SK-N-SH treated with all-trans-retinoic acid at 6 μM for 48 hours (cell line): ENCODE data around the gene ADCYAP1R1.

ENCODE experiments used
- ATAC-seq: fragments of 200-7000 bp; cut with Tn5 transposase; 3 replicates; pipeline ENCODE4 v1.9.1; 2020; ENCODE audit warnings: mild to moderate bottlenecking, moderate library complexity
- ARNTL ChIP-seq: fragments of 450-650 bp; formaldehyde crosslinking; IDR thresholded peaks from 2 replicates; pipeline ENCODE4 v1.5.0; 2020; ENCODE audit warnings: low read depth, mild to moderate bottlenecking, moderate library complexity, borderline replicate concordance
- CSDC2 ChIP-seq: fragments of 250-450 bp; sonication (Bioruptor Pico); IDR thresholded peaks from 2 replicates; pipeline ENCODE4 v1.5.0; 2020; ENCODE audit warnings: mild to moderate bottlenecking, moderate library complexity
- ESRRG ChIP-seq: fragments of 250-450 bp; sonication (Bioruptor Pico); IDR thresholded peaks from 2 replicates; pipeline ENCODE4 v1.6.1; 2021; ENCODE audit warnings: mild to moderate bottlenecking
- GLIS3 ChIP-seq: fragments of 250-450 bp; sonication (Bioruptor Pico); IDR thresholded peaks from 2 replicates; pipeline ENCODE4 v1.5.0; 2020; ENCODE audit warnings: mild to moderate bottlenecking, moderate library complexity
- ISL1 ChIP-seq: fragments of 250-450 bp; sonication (Bioruptor Pico); IDR thresholded peaks from 2 replicates; pipeline ENCODE4 v2.1.2; 2022; ENCODE audit warnings: mild to moderate bottlenecking, moderate library complexity
- OSR1 ChIP-seq: fragments of 250-450 bp; sonication (Bioruptor Pico); IDR thresholded peaks from 2 replicates; pipeline ENCODE4 v1.8.0; 2022; ENCODE audit warnings: moderate library complexity, mild to moderate bottlenecking, inconsistent platforms
- PPARA ChIP-seq: fragments of 250-450 bp; sonication (Bioruptor Pico); IDR thresholded peaks from 2 replicates; pipeline ENCODE4 v1.5.0; 2020; ENCODE audit warnings: mild to moderate bottlenecking, borderline replicate concordance
- RARB ChIP-seq: fragments of 250-450 bp; sonication (Bioruptor Pico); IDR thresholded peaks from 2 replicates; pipeline ENCODE4 v1.8.0; 2021; ENCODE audit warnings: mild to moderate bottlenecking, moderate library complexity
- TCF4 ChIP-seq: fragments of 250-450 bp; sonication (Bioruptor Pico); IDR thresholded peaks from 2 replicates; pipeline ENCODE4 v1.8.0; 2021; ENCODE audit warnings: mild to moderate bottlenecking, moderate library complexity, borderline replicate concordance
- TOX ChIP-seq: fragments of 250-450 bp; sonication (Bioruptor Pico); IDR thresholded peaks from 2 replicates; pipeline ENCODE4 v1.8.0; 2021; ENCODE audit warnings: mild to moderate bottlenecking, moderate library complexity, borderline replicate concordance
- ZC3H10 ChIP-seq: fragments of 250-450 bp; sonication (Bioruptor Pico); IDR thresholded peaks from 2 replicates; pipeline ENCODE4 v1.5.1; 2021; ENCODE audit warnings: mild to moderate bottlenecking, moderate library complexity
- ZFP3 ChIP-seq: fragments of 250-450 bp; sonication (Bioruptor Pico); IDR thresholded peaks from 2 replicates; pipeline ENCODE4 v1.5.0; 2020; ENCODE audit warnings: mild to moderate bottlenecking, moderate library complexity
- ZFP30 ChIP-seq: fragments of 450-650 bp; formaldehyde crosslinking; IDR thresholded peaks from 2 replicates; pipeline ENCODE4 v1.5.0; 2022; ENCODE audit warnings: mild to moderate bottlenecking, moderate library complexity
- ZNF565 ChIP-seq: fragments of 450-650 bp; formaldehyde crosslinking; conservative IDR thresholded peaks from 2 replicates; pipeline ENCODE4 v1.5.0; 2020; ENCODE audit warnings: low read depth, mild to moderate bottlenecking, moderate library complexity
- ZNF70 ChIP-seq: fragments of 450-650 bp; formaldehyde crosslinking; IDR thresholded peaks from 2 replicates; pipeline ENCODE4 v1.5.0; 2020; ENCODE audit warnings: mild to moderate bottlenecking, moderate library complexity
- ZNF8 ChIP-seq: fragments of 450-650 bp; formaldehyde crosslinking; IDR thresholded peaks from 2 replicates; pipeline ENCODE4 v1.5.0; 2020; ENCODE audit warnings: mild to moderate bottlenecking, moderate library complexity
- TF ChIP-seq, protein P1 (sequence below): fragments of 250-450 bp; sonication (Bioruptor Pico); IDR thresholded peaks from 2 replicates; pipeline ENCODE4 v1.5.1; 2020; ENCODE audit warnings: low read depth, mild to moderate bottlenecking, moderate library complexity
- TF ChIP-seq, protein P2 (sequence below): fragments of 250-450 bp; sonication (Bioruptor Pico); IDR thresholded peaks from 2 replicates; pipeline ENCODE4 v1.5.0; 2020; ENCODE audit warnings: mild to moderate bottlenecking, moderate library complexity
- TF ChIP-seq, protein P3 (sequence below): fragments of 250-450 bp; sonication (Bioruptor Pico); IDR thresholded peaks from 2 replicates; pipeline ENCODE4 v1.5.1; 2021; ENCODE audit warnings: mild to moderate bottlenecking, moderate library complexity
- TF ChIP-seq, protein P4 (sequence below): fragments of 250-450 bp; sonication (Bioruptor Pico); IDR thresholded peaks from 2 replicates; pipeline ENCODE4 v1.8.0; 2020; ENCODE audit warnings: mild to moderate bottlenecking, moderate library complexity, borderline replicate concordance
- TF ChIP-seq, protein P5 (sequence below): fragments of 250-450 bp; sonication (Bioruptor Pico); IDR thresholded peaks from 2 replicates; pipeline ENCODE4 v1.8.0; 2021; ENCODE audit warnings: low read depth, mild to moderate bottlenecking, moderate library complexity, borderline replicate concordance

The ADCYAP1R1 gene

DNA sequence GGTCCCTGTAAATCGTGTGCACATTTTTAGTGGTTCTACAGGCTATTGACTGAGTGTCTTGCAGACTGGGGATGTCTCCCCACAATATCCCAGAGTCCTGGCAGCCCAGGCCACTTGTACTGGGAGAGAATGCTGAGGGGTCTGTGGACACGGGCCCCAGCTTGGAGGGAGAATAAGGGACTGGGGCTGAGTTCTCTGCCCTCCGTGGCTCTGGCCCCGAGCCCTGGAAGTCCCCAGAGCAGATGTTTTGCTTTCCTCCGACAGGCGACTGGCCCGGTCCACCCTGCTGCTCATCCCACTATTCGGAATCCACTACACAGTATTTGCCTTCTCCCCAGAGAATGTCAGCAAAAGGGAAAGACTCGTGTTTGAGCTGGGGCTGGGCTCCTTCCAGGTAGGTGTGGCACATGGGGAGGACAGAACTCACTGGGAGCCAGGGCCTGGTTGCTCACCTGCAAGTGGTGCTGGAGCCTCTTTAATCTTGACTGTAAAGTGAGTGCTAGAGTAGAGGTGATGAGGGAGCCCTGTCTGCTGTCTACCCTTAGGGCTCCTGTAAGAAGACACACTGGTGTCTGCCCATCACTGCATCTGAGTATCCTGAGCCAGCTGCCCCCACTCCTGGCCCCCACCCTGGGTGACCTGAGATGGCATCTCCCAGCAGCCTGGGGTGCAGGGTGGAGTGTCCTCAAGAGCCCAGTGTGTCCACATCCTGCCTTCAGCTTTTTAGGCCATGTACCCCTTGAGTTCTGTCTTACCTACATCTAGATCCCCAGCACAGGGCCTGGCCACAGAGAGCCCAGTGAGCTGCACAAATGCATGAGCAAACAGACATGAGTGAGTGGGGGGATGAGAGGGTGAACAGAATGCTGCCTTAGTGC lies 51.1 kb downstream of the ADCYAP1R1 start:
- TF ChIP-seq ESRRG (CRISPR knock-in tag) (no peak), CSDC2 (CRISPR knock-in tag) (no peak), ZFP30 (CRISPR knock-in tag) (no peak), RARB (CRISPR knock-in tag) (no peak), ZNF565 (CRISPR knock-in tag) (no peak), TOX (CRISPR knock-in tag) (no peak), ISL1 (no peak), ZFP3 (no peak), GLIS3 (CRISPR knock-in tag) (no peak), TCF4 (CRISPR knock-in tag) (no peak)
- TF ChIP-seq, protein P1, sequence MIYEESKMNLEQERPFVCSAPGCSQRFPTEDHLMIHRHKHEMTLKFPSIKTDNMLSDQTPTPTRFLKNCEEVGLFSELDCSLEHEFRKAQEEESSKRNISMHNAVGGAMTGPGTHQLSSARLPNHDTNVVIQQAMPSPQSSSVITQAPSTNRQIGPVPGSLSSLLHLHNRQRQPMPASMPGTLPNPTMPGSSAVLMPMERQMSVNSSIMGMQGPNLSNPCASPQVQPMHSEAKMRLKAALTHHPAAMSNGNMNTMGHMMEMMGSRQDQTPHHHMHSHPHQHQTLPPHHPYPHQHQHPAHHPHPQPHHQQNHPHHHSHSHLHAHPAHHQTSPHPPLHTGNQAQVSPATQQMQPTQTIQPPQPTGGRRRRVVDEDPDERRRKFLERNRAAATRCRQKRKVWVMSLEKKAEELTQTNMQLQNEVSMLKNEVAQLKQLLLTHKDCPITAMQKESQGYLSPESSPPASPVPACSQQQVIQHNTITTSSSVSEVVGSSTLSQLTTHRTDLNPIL: no peak
- TF ChIP-seq, protein P2, sequence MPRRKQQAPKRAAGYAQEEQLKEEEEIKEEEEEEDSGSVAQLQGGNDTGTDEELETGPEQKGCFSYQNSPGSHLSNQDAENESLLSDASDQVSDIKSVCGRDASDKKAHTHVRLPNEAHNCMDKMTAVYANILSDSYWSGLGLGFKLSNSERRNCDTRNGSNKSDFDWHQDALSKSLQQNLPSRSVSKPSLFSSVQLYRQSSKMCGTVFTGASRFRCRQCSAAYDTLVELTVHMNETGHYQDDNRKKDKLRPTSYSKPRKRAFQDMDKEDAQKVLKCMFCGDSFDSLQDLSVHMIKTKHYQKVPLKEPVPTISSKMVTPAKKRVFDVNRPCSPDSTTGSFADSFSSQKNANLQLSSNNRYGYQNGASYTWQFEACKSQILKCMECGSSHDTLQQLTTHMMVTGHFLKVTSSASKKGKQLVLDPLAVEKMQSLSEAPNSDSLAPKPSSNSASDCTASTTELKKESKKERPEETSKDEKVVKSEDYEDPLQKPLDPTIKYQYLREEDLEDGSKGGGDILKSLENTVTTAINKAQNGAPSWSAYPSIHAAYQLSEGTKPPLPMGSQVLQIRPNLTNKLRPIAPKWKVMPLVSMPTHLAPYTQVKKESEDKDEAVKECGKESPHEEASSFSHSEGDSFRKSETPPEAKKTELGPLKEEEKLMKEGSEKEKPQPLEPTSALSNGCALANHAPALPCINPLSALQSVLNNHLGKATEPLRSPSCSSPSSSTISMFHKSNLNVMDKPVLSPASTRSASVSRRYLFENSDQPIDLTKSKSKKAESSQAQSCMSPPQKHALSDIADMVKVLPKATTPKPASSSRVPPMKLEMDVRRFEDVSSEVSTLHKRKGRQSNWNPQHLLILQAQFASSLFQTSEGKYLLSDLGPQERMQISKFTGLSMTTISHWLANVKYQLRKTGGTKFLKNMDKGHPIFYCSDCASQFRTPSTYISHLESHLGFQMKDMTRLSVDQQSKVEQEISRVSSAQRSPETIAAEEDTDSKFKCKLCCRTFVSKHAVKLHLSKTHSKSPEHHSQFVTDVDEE (CRISPR knock-in tag): no peak
- TF ChIP-seq, protein P3, sequence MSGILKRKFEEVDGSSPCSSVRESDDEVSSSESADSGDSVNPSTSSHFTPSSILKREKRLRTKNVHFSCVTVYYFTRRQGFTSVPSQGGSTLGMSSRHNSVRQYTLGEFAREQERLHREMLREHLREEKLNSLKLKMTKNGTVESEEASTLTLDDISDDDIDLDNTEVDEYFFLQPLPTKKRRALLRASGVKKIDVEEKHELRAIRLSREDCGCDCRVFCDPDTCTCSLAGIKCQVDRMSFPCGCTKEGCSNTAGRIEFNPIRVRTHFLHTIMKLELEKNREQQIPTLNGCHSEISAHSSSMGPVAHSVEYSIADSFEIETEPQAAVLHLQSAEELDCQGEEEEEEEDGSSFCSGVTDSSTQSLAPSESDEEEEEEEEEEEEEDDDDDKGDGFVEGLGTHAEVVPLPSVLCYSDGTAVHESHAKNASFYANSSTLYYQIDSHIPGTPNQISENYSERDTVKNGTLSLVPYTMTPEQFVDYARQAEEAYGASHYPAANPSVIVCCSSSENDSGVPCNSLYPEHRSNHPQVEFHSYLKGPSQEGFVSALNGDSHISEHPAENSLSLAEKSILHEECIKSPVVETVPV (CRISPR knock-in tag): no peak
- TF ChIP-seq, all 23 proteins: peak for 0
- no peak for ATAC-seq

DNA sequence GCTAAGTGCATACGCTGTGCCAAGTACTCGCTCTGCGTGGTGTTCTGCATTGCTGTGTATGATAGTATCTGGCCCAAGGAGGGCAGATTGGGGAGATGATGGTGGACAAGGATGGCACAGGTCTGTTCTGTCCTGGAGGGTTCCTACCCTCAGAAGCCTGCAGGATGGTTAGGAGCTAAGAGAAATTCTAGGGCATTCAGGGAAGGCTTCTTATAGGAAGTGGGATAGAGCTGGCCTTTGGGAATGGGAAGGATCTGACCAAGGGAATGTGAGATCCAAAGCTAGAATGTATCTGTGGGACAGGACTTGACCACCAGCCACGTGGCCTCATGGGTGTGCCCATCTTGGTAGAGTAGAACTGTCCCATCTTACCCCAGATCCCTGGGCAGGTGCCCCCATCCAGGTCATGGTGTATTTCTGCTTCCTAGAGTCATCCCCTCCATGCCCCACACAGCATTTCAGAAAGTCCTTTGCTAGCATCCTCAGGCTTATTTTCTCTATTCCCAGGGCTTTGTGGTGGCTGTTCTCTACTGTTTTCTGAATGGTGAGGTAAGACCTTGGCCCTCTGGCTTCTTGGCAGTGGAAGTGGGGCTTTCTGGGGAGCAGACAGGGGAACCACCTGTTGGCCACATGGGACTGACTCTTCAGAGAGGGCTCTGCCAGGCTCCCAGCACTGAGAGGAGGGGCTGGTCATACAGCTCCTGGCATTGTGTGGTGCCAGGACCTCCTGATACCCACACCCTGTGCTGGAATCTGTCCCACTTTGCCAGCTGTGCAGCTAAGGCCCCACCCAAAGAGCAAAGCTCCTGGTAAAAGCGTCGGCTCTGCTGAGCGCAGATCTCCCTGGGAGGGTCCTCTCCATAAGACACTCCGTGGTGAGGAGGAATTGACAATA lies 52.5 kb downstream of the ADCYAP1R1 start:
- no peak for ATAC-seq

More for the DNA sequence above, 52.5 kb downstream of the ADCYAP1R1 start:
- TF ChIP-seq ZNF70 (CRISPR knock-in tag) (no peak), OSR1 (CRISPR knock-in tag) (no peak), RARB (CRISPR knock-in tag) (no peak), ZFP3 (no peak), ZNF565 (CRISPR knock-in tag) (no peak), TCF4 (CRISPR knock-in tag) (no peak), PPARA (no peak), TOX (CRISPR knock-in tag) (no peak), ZC3H10 (CRISPR knock-in tag) (no peak), ESRRG (CRISPR knock-in tag) (no peak), CSDC2 (CRISPR knock-in tag) (no peak), ARNTL (CRISPR knock-in tag) (no peak), ZNF8 (CRISPR knock-in tag) (no peak)
- TF ChIP-seq, protein P3 (CRISPR knock-in tag): no peak
- TF ChIP-seq, protein P4, sequence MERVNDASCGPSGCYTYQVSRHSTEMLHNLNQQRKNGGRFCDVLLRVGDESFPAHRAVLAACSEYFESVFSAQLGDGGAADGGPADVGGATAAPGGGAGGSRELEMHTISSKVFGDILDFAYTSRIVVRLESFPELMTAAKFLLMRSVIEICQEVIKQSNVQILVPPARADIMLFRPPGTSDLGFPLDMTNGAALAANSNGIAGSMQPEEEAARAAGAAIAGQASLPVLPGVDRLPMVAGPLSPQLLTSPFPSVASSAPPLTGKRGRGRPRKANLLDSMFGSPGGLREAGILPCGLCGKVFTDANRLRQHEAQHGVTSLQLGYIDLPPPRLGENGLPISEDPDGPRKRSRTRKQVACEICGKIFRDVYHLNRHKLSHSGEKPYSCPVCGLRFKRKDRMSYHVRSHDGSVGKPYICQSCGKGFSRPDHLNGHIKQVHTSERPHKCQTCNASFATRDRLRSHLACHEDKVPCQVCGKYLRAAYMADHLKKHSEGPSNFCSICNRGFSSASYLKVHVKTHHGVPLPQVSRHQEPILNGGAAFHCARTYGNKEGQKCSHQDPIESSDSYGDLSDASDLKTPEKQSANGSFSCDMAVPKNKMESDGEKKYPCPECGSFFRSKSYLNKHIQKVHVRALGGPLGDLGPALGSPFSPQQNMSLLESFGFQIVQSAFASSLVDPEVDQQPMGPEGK (CRISPR knock-in tag): no peak
- TF ChIP-seq, protein P2 (CRISPR knock-in tag): no peak
- TF ChIP-seq, protein P5, sequence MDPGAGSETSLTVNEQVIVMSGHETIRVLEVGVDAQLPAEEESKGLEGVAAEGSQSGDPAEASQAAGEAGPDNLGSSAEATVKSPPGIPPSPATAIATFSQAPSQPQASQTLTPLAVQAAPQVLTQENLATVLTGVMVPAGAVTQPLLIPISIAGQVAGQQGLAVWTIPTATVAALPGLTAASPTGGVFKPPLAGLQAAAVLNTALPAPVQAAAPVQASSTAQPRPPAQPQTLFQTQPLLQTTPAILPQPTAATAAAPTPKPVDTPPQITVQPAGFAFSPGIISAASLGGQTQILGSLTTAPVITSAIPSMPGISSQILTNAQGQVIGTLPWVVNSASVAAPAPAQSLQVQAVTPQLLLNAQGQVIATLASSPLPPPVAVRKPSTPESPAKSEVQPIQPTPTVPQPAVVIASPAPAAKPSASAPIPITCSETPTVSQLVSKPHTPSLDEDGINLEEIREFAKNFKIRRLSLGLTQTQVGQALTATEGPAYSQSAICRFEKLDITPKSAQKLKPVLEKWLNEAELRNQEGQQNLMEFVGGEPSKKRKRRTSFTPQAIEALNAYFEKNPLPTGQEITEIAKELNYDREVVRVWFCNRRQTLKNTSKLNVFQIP: no peak
- TF ChIP-seq, protein P1: no peak
